GM18909 (cell line): ENCODE measurements around the gene NEK7.

Source experiments
- ATAC-seq: cut with Tn5 transposase; IDR thresholded peaks from one replicate; pipeline ENCODE4 v1.9.1; 2021; ENCODE audit warnings: mild to moderate bottlenecking; ENCODE audit not compliant: unreplicated experiment, poor library complexity

The NEK7 gene

GRCh38 chr1:198328458-198329032 is 171.7 kb downstream of the NEK7 start:
- no peak for ATAC-seq

GRCh38 chr1:198330982-198331615 is 174.3 kb downstream of the NEK7 start:
- no peak for ATAC-seq

- no peak for ATAC-seq
Observed at GRCh38 chr1:198333744-198334143, 176.9 kb downstream of the NEK7 start.

DNA sequence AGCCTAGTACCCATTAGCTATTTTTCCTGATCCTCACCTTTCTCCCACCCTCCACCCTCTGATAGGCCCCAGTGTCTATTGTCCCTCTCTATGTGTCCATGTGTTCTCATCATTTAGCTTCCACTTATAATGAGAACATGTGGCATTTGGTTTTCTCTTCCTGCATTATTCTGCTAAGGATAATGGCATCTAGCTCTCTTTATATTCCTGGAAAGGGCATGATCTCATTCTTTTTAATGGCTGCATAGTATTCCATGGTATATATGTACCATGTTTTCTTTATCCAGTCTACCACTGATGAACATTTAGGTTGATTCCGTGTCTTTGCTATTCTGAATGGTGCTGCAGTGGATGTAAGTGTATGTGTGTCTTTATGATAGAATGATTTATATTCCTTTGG is 178.9 kb downstream of the NEK7 start:
- ATAC-seq = no peak

DNA sequence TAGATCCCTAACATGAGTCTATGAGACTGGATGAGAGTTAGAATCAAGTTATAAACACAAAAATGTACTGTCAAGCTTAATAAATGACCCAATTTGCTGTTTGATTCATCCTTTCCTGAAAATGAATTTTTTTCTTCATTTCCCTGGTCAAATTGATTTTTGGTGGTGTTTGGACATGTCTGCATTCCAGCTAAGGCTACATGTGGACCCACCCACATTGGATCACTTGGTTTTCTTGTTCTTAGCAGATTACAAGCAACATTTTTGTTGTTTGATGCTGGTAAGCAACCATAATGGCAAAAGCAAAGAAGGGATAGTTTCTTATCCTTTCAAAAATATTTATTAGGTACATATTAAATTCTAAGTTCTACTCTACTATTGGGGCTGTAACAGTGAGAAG is 181.1 kb downstream of the NEK7 start:
- ATAC-seq = no peak

DNA sequence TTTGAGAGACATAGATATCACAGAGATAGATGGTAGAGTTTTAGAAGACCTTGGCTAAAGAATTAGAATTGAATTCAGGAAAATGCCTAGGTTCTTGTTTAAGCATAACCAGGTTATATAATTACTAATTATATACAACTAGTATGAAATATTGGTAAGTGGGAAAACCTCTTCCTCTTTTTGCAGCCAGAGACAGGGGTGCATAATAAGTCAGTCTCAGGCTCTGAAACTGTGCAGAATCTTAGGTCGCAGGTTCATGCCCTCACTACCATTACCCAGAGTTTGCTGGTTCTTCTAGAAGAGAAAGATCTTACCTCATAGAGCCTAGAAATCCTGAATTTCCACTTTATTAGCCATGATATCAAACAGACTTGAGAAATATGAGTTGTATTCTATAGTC is 183.3 kb downstream of the NEK7 start:
- peak; percentile 48 for ATAC-seq

DNA sequence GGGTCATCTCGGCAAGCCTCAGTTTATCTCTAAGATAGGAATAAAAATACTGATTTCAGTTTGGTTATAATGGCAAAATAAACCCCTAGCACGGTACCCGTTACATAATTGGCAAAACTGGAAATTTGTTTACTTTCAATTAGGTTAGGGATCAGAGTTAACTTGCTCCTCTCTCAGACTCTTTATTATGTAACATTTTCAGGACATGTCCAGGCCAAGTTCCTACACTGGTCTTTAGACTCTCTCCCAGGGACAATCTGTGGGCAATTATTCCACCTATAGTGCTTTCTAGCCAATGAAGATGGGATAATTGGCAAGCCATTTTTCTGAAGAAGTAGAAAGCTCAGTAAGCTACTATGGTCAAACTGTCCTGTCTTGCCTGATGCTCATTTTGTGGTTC is 189.4 kb downstream of the NEK7 start:
- ATAC-seq = no peak

GRCh38 chr1:198350456-198350855 is 193.7 kb downstream of the NEK7 start:
- no peak for ATAC-seq

DNA sequence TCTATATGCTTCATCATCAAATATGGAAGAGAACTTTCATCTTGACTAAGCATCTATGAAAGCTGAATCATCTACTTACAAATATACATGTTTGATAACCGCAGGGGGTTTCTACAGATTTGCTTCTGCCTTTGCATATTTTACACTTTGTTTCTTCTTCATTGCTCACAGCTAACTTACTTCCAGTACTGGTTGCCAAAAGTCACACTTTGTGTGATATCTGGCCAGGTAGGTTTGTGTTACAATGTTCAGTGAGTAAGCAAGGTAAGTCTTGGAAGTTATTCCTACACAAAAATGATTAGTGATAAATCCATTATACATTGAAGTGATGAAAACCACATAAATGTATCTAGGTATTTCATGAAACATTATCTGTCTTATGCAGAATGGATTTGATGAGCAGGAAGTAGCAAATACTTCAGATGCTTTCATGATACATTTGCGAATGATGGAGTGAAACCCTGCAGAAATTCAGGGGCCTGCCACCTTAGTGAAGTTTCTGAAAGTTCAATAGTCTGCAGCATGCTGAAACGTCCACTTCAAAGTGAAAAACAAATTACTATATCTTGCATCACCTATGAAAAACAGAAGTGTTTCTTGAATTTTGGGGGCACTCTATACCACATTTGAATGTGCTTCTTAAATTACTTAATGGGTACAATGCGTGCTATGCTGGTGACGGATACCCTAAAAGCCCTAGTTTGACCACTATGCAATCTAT is 196.3 kb downstream of the NEK7 start:
- peak; percentile 85 for ATAC-seq

DNA sequence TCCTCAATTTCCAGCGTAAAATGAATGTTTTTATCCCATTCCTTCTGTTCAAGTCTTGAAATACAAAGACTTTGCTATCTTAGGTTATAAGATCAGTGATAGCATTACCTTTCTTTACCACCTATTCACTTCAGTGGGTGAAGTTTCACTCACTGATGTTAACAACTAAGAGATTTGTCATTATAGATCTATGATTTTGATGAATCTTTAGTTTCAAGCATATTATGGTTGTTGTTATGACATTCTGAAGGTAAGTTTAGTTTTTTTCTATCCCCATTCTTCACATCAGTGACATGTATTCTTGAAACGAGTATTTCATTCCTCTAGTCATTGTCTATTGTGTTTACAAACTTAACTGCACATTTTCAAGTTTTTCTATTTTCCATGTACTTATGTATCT is 201.1 kb downstream of the NEK7 start:
- ATAC-seq = no peak

- no peak for ATAC-seq
Observed at GRCh38 chr1:198359024-198359653, 202.3 kb downstream of the NEK7 start.

DNA sequence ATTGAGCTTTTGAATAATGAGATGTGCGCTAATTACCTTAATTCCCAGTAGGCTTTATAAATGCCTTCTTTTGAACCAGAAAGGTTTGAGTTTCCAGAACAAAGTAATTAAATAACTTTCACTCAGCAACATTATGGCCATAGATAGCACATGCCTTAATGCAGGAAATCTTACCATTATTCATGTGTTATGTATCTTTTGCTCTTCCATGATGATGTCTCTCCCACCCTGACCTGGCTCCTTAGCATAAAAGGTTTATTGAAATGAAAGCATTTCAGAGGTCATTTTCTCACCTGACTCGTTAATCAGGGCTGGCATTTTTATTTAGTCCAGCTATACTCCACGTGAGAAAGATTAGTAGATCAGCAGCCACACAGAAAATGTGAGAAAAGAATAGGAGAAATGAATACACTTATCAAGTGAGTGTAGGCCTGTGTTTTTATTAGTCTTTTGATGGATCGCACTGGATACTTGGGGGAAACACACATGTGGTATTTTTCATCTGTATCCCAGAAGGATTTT is 203.5 kb downstream of the NEK7 start:
- ATAC-seq = no peak

GRCh38 chr1:198361237-198361767 is 204.5 kb downstream of the NEK7 start:
- ATAC-seq = no peak

DNA sequence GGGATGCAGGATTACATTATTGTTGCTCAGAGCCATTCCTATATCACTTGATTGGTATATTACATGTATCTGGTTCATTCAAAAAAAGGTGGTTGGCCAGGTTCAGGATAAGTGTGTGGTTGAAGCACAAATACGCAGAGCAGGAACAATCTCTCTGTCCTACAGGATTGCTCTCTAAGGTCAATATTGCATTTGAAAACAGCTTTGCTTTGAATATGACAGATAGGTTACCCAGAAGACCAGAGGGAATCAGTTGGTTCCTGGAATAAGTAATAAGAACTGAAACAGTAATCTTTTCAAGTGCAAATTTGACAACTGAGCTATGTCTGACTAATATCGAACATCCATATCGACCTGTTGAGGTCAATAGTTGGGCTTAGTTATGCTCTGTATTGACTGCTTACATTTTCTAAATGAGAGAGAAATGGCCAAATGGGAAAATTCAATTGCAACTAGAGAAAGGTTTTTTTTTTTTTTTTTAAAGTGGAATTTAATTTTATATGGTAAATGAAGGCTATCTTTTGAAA is 206.9 kb downstream of the NEK7 start:
- ATAC-seq = peak; percentile 55

DNA sequence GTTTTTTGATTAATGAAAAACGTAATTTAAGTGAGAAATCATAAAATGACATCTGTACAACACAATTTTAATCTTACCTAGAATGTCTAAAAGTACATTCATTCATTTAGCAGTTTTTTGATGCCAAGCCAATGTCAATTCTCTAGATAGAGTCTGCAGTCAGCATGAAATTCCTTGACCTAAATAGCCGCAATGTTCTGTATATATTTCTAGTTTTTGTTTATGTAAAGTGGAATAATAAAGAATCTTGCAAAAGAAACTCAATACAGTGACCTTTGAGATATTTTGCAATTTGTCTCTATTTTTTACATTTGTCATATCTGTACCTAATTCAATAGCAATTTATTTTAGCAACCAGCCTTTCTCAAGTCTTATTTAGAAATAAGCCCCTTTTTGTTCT is 207.7 kb downstream of the NEK7 start:
- no peak for ATAC-seq

DNA sequence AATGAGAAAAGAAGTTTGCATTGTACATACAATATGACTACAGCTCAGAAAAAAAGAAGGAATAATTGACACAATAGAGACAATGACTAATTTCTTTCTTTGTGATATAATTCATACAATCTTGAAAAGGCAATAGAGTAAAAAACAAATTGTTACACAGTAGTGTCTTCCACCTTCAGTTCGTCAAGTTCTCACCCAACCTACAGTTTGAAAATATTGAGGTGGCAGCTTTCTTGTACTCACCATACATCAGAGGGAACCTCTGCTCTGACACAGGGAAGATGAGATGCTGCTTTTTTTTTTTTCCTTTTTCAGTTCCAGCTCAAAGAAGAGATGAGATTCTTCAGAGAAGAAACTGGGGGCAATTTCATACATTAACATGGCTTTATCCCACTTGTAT is 210.5 kb downstream of the NEK7 start:
- no peak for ATAC-seq

GRCh38 chr1:198370996-198371395 is 214.2 kb downstream of the NEK7 start:
- ATAC-seq = no peak
